Measurements from ENCODE around the gene FYTTD1. TPM values are rescaled to one million over a fixed set of nuclear protein-coding genes. Genes with fewer than 3 reads are reported as not detected.

FYTTD1 gene, protein sequence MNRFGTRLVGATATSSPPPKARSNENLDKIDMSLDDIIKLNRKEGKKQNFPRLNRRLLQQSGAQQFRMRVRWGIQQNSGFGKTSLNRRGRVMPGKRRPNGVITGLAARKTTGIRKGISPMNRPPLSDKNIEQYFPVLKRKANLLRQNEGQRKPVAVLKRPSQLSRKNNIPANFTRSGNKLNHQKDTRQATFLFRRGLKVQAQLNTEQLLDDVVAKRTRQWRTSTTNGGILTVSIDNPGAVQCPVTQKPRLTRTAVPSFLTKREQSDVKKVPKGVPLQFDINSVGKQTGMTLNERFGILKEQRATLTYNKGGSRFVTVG
- 10 to 100 TPM; 22.8 to 37.9 (median 30.5) TPM for total RNA-seq
- polyA plus RNA-seq: 10 to 100 TPM in 1 of 2 donors, 1 to 10 TPM in 1; 8.3 to 11.0 TPM

- peak within 1 kb of the TSS; percentile 59 to 88 (median 74) for H3K4me3 ChIP-seq
Measured at GRCh38 chr3:197749601-197750395, at the start of gene FYTTD1. Gene FYTTD1 (plus strand): TSS chr3:197749883. CDS start chr3:197749972, 89 bp downstream.

GRCh38 chr3:197700095-197700494 is 49.6 kb upstream of the FYTTD1 start:
- Histone ChIP-seq H3K36me3 (peaks cover 3 to 29% (median 10%) of the 10 kb centered on the region in 3 donors), H3K27me3 (no peaks in the 10 kb centered on the region), H3K4me1 (no peaks in the 10 kb centered on the region), H3K9me3 (no peaks in the 10 kb centered on the region), H3K4me3 (no peak overlapping the region), H3K27ac (no peak overlapping the region)
- DNase-seq (no peak), ATAC-seq (no peak), FAIRE-seq (no peak)
- WGBS, 2 donors: 92 to 96% methylated on average over 9 of the region's 9 CpGs
- intact Hi-C loops (cut with DNase I): no loop called here
- TF ChIP-seq CTCF (IDR thresholded peaks at IDR 0.05): no peak

More at GRCh38 chr3:197749601-197750395, at the start of gene FYTTD1:
- peaks cover 0 to 27% (median 12%) of the 10 kb centered on the region in 3 donors for H3K4me1 ChIP-seq
- intact Hi-C loops (cut with DNase I): no loop called here
- DNase-seq: peak; percentile 88 to 95 (median 94)
- H3K27me3 ChIP-seq: no peaks in the 10 kb centered on the region
- H3K36me3 ChIP-seq: no peaks in the 10 kb centered on the region
- ATAC-seq: peak; percentile 89 to 93 (median 92)
- no peak for FAIRE-seq
- WGBS, 2 donors: 0% methylated on average over 99 to 104 of the region's 104 CpGs
- H3K27ac ChIP-seq: peak within 1 kb of the TSS; percentile 73 to 94 (median 86)
- TF ChIP-seq CTCF (IDR thresholded peaks at IDR 0.05): peak in 3 of 4 donors; percentile 15 to 35 (median 24)
- H3K9me3 ChIP-seq: no peaks in the 10 kb centered on the region

DNA sequence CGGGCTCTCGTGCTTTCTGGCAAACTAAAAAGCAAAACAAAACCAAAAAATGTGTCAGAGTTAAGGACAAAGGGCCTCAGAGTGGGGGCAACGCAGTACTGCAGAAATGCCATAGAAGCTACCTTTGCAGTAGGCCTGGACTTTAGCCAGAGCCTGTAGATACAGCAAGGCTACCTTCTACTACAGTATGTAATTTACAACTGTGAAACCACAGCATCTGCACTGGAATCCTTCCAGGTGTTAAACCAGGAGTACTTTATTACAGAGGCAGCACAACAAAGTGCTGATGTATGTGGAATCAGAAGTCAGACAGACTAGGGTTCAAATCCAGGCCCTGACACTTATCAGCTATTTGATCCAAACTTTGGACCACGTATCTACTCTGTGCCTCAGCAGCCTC is 47.8 kb upstream of the FYTTD1 start:
- peaks cover 3 to 22% (median 10%) of the 10 kb centered on the region in 3 donors for H3K36me3 ChIP-seq
- 96% methylated on average over 4 of the region's 4 CpGs for WGBS, 2 donors
- H3K4me1 ChIP-seq: no peaks in the 10 kb centered on the region
- FAIRE-seq (no peak), ATAC-seq (no peak), DNase-seq (no peak)
- no peak overlapping the region for H3K4me3 ChIP-seq
- no peak overlapping the region for H3K27ac ChIP-seq
- H3K27me3 ChIP-seq: no peaks in the 10 kb centered on the region
- H3K9me3 ChIP-seq: no peaks in the 10 kb centered on the region
- TF ChIP-seq CTCF (IDR thresholded peaks at IDR 0.05): no peak
- intact Hi-C loops (cut with DNase I): no loop called here

DNA sequence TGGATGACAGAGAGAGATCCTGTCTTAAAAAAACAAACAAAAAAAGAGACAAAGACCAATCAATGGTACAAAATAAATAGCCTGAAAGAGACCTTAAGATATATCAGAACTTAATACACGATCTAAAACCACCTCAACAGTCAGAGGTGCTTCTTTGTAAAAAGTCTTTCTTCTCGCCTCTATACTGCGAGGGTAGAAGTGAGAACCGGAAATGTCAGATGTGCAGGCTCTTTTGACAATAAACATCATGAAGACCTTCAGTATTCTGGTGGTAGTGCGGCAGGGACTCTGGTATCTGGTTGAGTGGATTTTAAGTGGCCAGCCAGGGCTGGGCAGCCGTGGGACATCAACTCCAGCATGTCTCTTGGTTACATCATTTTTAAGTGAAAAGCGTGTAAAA is 43.0 kb upstream of the FYTTD1 start:
- DNase-seq: no peak
- no peak overlapping the region for H3K4me3 ChIP-seq
- FAIRE-seq: no peak
- intact Hi-C loops (cut with DNase I): no loop called here
- H3K36me3 ChIP-seq: peaks cover 0 to 12% (median 0%) of the 10 kb centered on the region in 3 donors
- no peak for ATAC-seq
- TF ChIP-seq CTCF (IDR thresholded peaks at IDR 0.05): no peak
- no peaks in the 10 kb centered on the region for H3K4me1 ChIP-seq
- WGBS, 2 donors: 96 to 98% methylated on average over 7 of the region's 7 CpGs
- H3K27me3 ChIP-seq: no peaks in the 10 kb centered on the region
- H3K27ac ChIP-seq: no peak overlapping the region
- no peaks in the 10 kb centered on the region for H3K9me3 ChIP-seq

Data from pancreas (tissue), 10 donors.